8988T (cell line): ENCODE measurements around the gene SLX9.

Source experiments
- DNase-seq: peaks from one replicate; pipeline ENCODE4 v3.0.0; 2011

The SLX9 gene, protein sequence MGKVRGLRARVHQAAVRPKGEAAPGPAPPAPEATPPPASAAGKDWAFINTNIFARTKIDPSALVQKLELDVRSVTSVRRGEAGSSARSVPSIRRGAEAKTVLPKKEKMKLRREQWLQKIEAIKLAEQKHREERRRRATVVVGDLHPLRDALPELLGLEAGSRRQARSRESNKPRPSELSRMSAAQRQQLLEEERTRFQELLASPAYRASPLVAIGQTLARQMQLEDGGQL

DNA sequence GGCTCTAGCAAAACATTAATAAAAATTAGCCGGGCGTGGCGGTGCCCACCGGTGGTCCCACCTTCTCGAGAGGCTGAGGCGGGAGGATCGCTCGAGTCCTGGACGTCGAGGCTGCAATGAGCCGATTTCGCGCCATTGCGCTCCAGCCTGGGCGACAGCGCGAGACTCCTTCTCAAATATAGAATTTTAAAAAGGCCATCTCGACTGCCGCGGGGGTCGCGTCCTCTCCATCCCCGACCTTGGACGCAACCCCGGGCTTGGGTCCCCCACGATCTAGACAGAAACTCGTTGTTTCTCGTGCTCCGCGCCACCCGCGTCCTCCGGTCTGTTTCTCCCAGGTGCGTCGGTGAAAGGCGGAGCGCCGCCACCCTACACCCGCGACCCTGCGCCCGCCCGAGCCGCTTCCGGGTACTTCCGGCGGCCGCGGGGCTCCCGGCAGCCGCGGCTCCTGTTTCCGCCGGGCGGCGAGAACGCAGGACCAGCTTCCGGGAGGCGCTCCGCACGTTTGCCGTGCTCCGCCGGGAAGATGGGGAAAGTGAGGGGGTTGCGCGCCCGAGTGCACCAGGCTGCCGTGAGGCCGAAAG lies at the start of gene SLX9:
Gene SLX9, plus strand, starts transcription at position 498 of the 584 bp plus-strand sequence. Its CDS starts 29 bp downstream, at position 527.
- peak; percentile 83 for DNase-seq

DNA sequence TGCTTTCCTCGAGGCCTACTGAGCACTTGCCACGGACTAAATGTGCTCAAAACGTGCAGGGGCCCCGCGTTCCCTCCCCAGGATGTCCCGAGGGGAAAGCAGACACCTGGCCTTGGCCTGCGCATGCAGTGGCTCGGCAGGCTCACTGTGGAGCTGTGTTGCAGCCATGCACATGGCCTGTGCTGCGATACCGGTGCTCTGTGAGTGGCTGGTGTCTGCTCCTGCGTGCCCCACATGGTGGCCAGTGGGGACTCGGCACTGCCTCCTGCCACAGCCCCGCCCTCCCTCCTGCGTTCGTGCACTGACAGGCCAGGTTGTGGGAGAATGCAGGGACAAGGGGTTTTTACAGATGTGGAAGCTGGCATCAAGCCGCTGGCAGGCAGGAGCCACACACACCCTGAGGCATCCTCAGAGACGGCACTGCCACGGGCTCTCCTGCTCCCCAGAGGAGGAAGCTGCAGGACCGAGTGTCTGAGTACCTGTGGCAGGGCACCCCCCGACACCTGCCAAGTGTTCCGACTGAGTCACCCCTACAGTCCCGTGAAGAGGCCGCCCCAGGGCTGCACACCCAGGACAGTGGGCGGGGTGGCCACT lies 49.4 kb upstream of the SLX9 start:
- no peak for DNase-seq

DNA sequence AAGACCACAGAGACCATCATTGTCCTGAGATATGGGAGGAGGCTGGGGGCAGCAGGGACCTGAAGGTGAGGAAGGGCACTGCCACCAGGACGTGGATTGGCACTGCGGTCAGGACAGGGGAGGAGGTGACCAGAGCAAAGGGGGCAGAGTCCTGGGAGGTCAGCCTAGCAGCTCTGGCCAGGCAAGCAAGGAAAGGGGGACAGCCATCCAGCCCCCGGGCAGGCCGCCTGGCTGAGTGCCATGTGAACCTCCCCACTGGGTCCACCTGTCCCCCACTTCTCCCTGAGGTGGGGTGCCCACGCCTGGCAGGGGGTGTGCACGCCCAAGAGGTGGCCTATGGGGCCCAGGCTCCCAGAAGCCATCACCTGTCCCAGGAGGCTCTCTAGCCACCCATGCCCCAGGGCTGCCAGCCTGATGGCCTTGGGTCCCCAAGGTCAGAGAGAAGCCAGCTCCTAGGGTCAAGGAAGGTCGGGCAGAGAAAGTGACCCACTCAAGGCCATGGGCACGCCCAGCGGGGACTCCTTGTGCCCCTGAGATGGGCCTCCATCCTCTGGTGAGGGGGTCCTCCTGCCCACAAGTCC lies 48.8 kb upstream of the SLX9 start:
- DNase-seq, result no peak

DNA sequence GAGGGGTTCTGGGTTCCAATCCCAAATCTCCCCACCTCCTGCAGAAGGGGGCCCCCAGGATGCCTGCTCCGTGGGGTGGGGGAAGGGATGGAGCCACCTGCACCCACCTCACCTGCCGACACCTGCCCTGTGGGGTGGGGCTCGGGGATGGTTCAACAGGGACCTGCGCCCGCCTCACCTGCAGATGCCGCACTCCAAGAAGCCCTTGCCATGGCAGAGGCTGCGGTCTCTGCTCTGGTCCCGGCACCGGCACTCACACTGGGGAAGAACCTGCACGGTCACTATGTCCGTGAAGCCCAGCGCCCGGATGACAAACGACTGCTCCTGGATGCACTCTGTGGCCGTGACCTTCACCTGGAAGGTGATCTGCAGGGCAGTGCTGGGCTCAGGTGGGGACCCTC lies 48.2 kb upstream of the SLX9 start:
- DNase-seq, result no peak

DNA sequence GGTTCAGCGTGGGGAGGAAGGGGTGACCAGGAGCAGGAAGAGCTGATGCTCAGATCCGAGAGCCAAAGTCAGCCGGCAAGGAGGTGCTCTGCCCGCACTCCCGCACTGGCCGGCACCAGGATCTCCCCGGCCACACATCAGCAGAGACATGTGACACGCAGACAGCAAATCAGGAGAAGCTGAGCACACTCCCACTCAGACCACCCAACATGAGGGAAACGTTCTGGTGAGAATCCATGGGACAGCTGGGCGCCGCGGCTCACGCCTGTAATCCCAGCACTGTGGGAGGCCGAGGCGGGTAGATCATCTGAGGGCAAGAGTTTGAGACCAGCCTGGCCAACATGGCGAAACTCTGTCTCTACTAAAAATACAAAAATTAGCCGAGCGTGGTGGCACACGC lies 47.7 kb upstream of the SLX9 start:
- DNase-seq, result no peak

DNA sequence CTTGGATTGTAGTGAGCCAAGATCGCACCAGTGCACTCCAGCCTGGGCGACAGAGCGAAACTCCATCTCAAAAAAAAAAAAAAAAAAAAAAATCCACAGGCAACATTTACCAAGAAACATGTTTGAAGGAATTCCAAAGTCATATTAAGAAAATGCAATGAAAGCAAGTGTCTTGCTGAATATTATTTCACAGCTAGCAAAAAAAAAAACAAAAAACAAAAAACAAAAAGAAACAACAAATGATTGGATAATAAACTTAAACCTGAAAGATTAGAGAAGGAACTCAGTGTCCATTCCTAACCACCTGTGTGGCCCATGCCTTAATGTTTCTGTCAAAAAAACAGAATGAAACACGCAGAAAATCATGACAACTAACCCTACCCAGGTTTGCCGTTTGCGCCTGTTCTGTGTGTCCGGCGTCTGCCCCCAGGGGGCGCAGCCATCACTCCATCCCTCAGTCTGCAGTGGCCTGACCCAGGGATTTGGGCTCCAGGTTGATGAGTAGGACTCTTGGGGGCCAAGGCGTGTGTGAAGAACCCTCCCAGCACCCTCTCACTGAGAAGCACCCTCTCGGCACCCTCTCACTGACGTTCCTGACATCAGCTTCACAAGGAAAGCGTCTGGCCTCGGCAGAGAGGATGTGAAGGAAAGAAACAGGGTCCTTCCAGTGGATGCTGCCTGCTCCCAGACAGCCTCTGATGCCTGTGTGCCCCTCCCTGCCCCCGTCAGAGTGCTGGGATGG lies 47.1 kb upstream of the SLX9 start:
- no peak for DNase-seq

DNA sequence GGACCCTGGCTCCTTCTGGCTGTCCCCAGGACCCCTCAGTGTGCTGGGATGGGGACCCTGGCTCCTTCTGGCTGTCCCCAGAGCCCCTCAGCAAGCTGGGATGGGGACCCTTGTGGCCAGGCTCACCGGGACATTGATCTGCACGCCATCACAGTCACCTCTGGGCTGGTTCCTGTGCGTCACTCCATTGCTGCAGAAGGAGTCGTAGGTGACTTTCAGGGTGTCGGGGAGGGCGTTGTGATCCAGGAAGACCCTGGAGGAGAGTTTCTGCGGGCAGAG lies 46.6 kb upstream of the SLX9 start:
- no peak for DNase-seq

DNA sequence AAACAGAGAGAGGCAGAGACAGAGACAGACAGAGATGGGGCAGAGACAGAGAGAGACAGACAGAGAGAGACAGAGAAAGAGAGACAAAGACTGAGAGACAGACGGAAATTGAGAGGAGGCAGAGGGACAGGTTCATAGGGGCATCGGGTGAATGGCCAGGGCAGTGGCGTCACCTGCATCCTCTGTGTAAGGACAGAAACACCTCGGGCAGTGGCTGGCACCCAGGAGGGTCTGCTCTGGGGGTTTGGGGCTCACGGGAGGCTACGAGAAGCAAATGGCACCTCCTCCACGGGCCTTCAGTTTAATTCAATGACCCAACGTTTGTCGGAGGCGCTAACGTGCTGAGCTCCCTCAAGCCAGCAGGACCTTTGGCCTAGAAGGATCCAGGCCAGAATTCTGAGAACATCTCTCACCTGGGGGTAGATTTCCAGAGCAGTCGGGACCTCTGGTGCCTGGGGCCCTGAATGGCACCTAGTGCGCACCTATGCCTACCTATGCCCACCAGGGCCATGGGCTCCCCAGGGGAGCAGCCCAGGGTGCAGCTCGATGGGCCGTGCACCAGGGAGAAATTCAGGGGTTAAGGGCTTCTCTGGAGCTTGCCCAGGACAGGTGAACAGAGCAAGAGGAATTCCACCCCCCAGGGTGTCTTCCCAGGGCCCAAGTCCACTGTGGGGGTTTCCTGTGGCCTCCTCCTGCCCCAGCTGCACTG lies 45.7 kb upstream of the SLX9 start:
- DNase-seq, result no peak

DNA sequence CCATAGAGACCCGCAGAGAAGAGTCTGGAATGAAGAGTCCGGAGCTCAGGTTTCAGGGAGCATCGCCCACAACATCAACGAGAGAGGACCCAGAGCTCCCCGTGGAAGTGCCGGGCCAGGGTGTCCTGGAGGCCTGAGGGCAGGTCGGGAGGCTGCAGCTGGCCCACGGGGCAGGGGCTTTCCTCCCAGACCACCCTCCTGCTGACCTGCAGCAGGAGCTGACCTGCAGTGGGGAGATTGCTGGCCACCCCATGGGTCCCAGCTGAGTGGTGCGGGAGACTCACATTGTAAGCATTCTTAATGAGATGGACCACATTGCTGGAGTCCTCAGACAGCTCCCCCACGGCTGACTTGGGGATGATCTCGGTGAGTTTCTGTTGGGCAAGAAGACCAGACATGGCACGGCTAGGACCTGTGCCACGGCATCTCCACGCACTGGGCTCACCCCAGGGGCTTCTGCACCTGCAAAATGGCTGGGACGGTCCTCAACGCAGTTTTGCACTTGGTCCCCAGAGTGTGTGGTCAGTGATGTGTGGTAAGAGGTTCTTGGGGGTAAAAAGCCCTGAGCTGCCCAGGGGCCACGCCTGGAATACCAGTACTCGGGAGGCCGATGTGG lies 45.0 kb upstream of the SLX9 start:
- no peak for DNase-seq

DNA sequence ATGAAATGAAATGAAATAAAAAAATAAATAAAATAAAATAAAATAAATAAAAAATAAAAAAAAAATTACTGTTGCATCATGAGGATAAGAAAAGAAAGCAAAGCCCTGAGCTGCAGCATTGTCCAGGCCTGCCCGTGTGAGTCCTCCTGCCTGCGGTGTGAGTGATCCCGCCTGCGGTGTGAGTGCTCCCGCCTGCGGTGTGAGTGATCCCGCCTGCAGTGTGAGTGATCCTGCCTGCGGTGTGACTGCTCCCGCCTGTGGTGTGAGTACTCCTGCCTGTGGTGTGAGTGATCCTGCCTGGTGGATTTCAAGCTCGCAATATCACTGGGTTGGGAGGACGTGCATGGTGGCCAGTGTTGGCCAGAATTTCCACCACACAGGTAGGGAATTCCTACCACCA lies 44.0 kb upstream of the SLX9 start:
- DNase-seq, result no peak

DNA sequence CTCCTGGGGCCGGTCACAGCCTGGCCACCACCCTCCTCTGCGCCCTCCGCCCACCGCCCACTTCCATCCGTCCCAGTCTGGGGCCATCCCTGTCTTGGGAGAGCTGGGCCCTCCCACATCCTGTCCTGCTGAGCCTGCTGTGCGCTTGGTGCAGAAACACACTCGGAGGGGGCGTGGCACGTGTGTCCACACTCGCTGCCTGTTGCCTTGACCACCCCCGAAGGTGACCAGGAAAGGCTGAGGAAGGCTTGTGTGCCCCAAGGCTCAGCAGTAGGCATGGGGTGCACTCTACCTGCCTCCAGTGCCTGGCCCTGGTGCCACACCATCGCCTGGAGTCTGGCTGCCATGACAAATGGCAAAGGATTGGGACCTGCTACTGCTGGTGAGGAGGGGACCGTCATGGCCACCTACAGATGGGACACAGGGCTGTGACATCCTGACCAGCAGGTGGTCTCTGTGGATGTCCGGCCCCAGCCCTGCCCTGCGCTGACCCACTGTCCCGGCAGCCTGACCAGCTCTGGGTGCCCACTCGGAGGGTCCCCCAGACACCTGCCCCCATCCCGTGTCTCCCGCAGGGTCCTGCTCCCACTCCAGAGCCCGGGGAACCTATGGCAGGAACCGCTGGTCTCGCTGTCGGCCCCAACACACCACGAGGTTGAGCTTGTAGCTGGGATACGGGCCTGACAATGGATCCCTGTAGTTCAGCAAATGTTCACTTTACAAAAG lies 43.1 kb upstream of the SLX9 start:
- no peak for DNase-seq

DNA sequence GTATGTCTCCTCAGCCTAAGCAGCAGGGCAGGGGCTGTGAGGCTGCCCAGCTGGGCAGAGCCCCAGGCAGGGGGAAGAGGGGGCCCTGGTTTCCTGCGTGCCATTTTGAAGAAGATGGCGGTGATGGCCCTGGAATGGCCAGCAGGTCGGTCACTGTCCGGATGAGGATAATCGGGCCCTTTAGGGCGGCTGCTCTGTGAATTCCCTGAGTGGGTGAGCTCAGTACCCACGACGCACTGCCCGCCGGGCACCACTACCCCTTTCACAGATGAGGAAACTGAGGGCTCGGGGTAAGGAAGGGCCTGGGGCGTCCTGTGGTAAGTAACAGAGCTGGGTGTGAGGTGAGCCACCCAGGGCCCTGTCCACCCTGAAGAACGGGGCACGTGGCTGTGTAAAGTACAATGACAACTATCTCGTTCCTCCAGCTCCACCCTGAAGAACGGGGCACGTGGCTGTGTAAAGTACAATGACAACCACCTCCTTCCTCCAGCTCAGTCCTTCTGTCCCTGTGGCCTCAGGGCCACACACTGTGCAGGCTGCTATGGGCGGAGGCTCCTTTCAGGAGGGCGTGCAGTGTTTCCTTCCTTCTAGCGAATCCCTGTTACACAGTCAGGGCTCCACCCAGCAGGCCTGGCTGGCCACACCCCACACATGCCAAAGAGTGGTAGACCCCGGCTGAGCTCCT lies 42.4 kb upstream of the SLX9 start:
- DNase-seq, result no peak

DNA sequence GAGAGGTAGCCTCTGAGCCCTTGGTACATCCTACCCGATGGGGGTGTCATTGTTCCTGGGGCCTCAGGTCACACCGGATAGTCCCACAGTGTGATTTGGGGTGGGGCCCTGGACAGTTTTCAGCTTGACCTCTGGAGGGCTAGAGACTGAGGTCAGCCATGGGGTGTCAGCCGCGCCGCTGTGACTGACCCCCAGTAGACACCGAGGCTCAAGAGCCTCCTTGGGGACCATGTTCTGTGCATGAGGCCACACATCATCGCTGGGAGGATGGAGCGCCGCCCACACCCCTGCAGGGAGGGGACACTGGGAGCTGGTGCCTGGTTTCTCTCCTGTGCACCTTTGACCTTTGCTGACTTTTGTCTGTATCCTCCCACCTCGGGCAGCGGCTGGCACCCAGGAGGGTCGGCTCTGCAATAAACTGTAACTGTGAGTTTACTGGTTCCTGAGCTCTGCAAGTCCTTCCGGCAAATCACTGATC lies 41.8 kb upstream of the SLX9 start:
- DNase-seq, result no peak

DNA sequence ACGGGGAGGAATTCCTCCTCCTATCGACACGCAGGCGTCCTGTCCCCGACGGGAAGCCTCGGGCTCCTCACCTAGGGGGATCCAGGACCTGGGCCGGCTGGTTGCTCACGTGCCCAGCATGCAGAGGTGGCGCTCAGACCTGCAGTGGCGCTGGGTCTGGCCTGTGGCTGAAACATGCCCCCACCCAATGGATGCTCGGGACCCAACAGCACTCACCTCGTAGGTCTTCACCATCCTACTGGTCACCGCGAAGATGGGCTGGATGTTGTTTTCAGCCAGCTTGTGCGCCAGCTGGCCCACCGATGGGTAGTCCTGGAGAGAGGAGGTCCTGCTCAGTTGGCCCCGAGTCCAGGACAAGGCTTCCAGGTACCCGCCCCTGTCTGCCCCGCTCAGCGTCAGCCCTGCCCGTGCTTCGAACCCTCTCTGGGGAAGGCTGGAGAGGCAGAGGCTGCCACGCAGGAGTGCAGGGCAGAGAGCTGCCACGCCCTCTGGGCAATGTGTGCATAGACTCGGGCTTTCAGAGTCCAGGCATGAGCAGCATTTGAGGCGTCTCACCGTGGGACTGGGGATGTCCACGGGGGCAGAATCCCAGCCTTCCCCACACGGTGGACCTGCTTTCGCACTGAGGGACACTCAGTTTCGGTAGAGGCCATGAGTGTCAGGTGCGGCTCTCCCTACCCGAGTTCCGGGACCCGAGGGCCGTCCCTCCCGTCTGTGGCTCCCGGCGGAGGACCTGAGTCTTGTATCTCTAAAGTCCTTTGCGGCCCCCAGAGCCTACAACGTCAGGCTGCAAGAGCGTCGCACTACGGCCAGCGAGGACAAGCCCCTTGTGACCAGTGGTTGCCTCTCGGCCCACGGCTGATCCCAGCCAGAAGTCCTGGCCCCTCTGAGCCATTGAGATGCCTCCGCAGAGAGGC lies 40.7 kb upstream of the SLX9 start:
- DNase-seq, result no peak

DNA sequence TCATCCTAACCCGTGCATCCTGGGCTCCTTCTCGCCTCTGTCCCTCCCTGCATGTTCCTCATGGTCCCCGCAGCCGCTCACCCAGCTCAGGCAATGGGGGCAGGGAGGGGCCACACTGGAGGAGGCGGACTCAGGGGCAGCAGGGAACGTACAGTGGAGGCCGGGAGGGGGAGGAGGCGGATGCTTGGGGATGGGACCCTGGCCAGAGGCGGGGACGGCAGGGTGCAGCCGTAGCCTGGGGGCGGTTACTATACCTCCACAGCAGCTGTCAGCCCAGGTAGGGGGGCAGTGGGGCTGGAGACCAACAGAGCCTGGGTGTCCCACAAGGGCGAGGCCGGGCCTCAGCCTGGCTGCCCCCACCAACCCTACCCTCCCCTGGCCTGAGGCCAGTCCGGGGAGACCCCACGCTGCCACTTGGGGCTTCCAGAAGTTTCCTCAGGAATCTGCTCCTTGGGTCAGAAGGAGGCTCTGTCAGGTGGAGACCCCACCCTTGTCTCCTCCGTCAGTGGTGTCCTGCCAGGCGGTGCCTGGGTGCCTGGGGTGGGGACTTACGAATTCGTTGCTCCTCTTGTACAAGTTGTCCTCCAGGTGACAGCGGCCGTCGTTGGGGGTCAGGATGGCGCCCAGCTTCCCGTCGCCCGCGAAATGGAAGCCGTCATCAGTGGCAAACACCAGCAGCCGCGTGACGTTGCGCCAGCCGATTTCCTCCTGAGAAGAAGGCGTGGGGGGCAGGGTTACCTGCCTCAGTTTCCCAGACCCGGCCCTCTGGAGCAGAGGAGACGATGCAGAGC lies 39.9 kb upstream of the SLX9 start:
- DNase-seq, result no peak

DNA sequence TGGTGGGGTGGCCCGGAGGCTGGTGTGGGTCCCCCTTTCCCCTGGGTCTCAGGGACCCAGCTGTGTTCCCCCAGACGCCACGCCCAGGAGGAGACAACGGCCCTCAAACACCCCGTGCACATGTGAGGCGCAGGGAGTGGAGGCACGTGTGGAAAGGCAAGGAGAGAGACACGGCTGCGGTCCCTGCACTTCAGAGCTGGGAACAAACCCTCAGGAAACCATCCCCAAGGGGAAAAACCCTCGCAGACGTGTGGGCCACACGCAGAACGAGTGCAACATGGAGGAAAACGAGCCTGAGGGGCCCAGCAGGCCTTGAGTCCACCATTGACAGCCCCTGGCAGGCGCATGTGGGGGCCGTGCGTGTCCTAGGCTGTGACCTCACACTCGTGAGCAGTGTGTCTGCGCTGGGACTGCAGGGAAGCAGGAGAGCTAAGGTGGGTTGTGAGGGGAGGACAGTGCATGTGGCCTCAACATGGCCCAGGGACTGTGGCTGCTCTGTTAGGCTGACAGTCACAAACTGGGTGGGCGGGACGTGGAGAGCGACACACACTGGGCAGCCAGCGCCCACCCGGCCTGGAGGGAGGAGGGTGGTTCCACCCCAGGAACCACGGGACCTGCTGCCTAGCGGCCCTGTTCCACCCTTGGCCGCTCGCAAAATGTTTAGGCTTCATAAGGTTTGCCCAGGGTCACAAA lies 39.1 kb upstream of the SLX9 start:
- DNase-seq, result no peak

DNA sequence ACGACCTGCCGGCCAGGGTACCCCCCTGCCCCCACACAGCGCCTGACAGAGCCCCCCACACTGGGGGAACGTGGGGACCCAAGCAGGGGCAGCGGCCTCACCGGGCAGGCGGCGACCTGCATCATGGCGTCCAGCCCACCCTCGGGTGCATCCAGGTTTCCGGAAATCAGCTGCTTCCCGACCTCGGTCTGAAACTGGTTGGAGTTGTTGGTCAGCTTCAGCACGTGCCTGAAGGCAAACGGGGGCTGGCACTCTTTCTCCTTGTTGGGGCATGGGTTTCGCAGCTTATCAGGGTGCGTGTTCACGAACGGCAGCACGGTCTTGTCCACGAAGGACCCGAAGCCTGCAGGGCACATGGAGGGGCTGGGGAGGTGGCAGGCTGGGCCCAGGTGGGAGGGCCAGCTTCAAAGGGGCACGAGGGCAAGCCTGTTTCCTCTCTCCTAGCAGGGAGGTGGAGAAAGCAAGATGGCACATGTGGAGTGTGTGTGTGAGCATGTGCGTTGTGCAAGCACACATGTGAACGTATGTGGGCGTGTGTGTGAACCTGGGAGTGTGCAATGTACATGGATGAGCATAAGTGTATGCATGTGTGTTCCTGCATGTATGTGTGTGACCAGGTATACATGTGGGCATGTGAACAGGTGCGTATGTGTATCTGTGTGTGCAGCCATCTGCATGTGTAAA lies 38.3 kb upstream of the SLX9 start:
- no peak for DNase-seq
